ENCODE data around the gene EPGN. TPM values are rescaled to one million over a fixed set of nuclear protein-coding genes. Genes with fewer than 3 reads are reported as not detected.
A peak's percentile ranks its signal among the peaks of the same experiment; 100 is the strongest.

EPGN gene
- total RNA-seq, result not detected

DNA sequence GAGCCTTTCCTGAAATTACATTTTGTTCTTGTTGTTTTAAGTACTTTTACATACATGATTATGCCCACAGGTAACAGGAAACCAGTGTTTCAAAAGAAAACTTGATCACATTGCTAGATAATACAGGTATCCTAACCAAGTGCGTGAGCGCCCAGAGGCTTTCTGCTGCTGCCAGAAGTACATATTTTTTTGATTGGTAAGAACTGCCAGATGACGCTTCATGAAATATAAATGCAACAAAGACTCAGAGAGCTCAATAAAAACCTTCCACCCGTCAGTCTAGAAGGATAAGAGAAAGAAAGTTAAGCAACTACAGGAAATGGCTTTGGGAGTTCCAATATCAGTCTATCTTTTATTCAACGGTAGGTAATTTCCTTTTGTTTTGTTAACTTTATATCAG is at the start of gene EPGN:
TSS of gene EPGN (plus strand) at position 256 of the 400 bp plus-strand sequence. CDS start at position 320, 64 bp downstream.
- peak; percentile 2 for DNase-seq

DNA sequence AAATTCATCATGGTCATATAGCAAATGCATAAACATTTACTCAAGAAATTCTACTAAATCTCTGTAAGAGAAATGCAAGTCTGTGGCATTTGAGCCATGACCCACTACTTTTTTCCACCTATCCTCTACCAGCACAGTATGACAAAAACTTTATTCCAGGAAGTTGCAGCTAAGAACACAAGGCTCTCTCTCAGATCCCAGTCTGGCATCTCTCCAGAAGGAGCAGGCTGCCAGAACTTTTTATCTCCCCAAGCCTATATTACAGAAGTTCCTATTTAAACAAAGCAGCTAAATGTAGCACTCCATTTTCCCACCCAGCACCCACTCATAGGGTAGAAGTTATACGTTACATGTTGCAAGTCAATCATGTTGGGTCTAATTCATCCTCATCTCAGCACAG is 49.3 kb upstream of the EPGN start:
- peak; percentile 59 for DNase-seq

DNA sequence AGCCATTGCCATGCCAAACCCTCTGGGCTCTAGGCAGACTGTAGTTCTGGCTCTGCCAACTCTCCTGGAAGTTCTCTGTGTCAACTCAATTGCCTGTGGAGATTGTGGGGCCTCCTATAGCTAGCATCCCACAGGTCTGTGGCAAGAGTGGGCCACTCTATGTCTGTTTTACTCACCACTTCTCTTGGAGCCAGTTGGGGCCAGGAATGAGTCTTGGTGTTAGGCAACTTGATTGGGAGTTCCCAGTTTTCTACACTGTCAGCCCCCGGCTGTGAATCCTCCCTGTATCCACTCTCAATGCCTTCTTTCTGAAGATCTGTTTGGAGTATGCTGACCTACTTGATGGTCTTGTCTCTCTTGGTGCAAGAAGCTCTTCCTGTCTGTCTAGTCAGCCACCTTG is 48.2 kb upstream of the EPGN start:
- DNase-seq, result no peak

- peak; percentile 49 for DNase-seq
Measured at GRCh38 chr4:74262522-74262921, 45.7 kb upstream of the EPGN start.

DNA sequence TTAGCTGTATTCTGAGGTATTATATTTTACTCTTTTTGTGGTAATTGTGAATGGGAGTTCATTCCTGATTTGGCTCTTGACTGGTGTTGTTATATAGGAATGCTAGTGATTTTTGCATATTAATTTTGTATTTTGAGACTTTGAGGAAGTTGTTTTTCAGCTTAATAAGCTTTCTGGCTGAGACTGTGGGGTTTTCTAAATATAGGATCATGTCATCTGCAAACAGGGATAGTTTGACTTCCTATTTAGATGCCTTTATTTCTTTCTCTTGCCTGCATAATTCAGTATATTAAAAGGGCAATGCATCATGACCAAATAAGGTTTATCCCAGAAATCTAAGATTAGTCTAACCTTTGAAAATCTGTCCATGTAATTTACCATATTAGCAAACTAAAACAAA is 44.7 kb upstream of the EPGN start:
- no peak for DNase-seq

DNA sequence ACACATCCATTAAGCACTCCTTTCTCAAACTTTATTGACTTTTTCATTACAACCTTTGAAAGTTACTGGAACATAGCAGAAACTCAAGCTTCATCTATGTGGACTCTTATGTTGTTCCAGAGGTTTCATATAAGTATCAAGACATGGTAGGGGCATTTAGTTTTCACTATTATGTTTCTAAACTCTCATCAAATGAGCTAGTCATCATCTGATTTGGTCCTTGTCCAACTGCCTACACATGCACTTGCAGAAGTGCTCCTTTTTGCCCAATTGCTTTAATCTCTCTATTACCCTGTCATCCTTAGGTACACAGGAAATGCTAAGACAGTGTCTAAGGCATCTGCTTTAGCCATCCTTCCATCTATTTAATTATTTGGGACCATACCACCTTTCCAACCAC is 42.2 kb upstream of the EPGN start:
- DNase-seq, result no peak

- DNase-seq, result no peak
Measured at GRCh38 chr4:74267998-74268606, 40.2 kb upstream of the EPGN start.

- DNase-seq, result no peak
Measured at GRCh38 chr4:74268643-74269042, 39.6 kb upstream of the EPGN start.

DNA sequence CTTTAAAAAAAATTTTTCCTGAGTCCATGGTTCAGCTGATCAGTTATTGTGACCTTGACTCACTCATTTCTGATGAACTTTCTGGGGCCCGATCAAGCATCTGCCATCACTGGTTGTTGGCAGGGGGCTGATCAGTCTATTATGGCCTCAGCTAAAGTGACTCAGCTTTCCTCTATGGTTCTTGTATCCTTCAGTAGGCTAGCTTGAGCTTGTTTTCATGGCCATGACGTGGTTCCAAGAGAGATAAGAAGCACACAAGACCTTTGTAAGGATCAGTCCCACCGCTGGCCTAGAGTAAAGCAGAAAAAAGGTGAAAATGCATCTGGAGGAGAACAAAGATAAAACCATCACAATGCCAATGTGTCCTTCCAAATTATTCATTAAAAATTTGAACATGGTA is 29.8 kb upstream of the EPGN start:
- no peak for DNase-seq

GRCh38 chr4:74279716-74280115 is 28.6 kb upstream of the EPGN start:
- DNase-seq, result no peak

DNA sequence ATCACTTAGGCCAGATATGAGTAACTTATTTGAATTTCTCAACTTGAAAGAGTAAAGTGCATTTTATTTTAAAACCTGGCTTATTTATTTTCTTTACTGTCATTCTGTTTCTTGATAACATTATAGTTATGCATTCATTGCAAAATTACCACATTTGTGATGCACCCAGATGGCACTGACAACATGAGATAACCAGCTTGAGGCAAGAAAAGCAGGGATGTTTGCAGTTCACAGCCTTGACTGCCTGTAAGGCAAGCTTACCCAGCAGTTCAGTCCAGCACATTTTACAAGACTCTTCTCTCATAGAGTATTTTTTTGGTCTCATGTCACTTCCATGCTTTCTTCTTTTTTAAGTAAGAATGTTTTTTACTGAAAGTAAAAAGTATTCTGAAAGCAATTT is 25.3 kb upstream of the EPGN start:
- no peak for DNase-seq

- no peak for DNase-seq
Measured at GRCh38 chr4:74283614-74284013, 24.7 kb upstream of the EPGN start.

DNA sequence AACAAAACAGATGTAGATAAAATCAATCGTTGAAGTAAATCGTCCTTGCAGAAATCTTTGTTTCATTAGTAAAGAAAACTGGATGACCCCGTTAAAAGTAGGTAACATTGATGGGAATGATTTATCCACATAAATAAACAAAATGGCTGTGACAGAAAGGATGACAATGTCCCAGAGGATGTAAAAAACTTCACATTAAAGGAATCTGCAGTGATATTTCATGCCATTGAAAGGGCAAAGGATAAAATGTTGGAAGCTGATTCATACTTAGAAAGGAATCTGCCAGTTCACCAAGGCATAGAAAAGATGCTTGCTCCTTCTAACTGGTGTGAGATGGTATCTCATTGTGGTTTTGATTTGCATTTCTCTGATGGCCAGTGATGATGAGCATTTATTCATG is 24.2 kb upstream of the EPGN start:
- no peak for DNase-seq

DNA sequence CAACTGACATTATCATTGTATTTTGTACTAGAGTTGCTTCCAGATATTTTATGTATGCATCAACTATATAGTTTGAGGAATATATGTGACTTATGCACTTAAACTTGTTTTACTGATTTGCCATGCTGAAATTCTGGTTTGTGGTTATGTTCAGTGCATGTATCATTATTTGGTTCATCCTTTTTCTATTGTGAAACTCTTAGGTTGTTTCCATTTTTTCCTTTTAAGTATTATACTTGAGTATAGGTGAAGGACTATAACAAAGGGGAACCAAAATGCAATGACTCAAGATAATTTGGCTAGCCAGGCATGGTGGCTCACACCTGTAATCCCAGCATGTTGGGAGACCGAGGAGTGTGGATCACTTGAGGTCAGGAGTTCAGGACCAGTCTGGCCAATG is 21.1 kb upstream of the EPGN start:
- no peak for DNase-seq

GRCh38 chr4:74287791-74288190 is 20.5 kb upstream of the EPGN start:
- DNase-seq, result no peak

DNA sequence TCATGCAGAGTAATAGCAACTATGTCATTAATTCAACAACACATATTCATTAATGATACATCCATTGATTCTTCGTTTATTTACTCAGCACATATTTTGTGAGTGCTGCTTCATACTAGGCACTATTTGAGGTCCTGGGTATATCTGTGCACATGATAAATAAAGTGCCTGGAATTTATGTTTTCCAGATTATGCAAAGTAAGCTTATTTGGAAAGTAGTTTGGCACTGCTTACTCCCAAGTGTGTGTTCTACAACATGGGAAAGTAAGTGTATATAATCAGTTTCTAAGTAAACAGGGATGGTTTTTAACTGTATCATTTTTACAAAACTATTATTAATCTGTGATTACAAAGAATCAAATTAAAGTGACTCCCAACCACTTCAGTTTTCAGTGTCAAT is 16.8 kb upstream of the EPGN start:
- DNase-seq, result no peak

GRCh38 chr4:74292111-74292870 is 16.0 kb upstream of the EPGN start:
- peak; percentile 4 for DNase-seq

- DNase-seq, result peak; percentile 11
Measured at GRCh38 chr4:74293558-74293957, 14.7 kb upstream of the EPGN start.

GRCh38 chr4:74294681-74295080 is 13.6 kb upstream of the EPGN start:
- no peak for DNase-seq

DNA sequence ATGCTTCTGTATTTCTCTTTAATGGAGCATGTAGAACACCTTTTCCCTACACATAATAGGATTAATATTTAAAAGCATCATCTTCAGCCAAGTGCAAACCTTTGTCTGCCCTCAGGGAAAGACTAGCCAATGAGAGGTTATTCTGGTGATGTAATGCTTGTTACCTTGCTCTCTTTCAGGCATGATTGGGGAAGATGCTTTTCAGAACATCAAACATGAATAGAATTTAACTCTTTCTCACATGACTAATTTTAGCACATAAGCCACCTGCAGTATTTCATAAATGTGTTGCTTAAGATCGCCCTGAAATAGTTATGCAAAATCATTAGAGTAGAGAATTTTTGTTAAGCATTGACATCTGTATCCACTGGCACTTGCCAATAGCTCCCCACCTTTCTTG is 10.7 kb upstream of the EPGN start:
- DNase-seq, result no peak

GRCh38 chr4:74304095-74304625 is 4.1 kb upstream of the EPGN start:
- DNase-seq, result no peak

DNA sequence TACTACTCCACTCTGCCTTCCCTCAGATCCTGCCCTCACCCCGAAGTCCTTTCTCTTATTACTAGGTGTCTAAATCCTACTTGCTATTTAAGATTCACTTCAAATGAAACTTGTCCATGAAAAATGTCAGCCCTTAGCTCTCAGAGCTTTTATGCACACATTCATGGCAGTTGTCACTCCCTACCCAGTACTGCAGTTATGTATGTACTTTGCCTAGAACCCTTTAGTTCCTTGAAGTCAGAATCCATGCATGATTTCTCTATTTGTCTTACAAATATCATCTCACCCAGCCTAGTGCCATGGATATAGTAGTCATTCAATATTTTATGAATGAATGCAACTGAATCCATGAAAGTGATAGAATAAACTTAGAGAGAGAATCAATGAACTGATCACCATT is 3.3 kb upstream of the EPGN start:
- DNase-seq, result no peak

GRCh38 chr4:74307170-74307569 is 1.1 kb upstream of the EPGN start:
- no peak for DNase-seq

- no peak for DNase-seq
Measured at GRCh38 chr4:74309223-74309622, 953 bp downstream of the EPGN start.
